Measurements from ENCODE around the gene WNT6.

WNT6 gene

GRCh38 chr2:218884519-218884918, 24.9 kb downstream of the WNT6 start:
- no peaks in the 10 kb centered on the region for H3K79me2 ChIP-seq
- H3K9ac ChIP-seq = no peak overlapping the region
- no peaks in the 10 kb centered on the region for H3K9me3 ChIP-seq (ENCODE audit: control insufficient read depth, low read length)
- no peak overlapping the region for H2AFZ ChIP-seq
- no peak overlapping the region for H3K4me3 ChIP-seq (ENCODE audit: low read depth, low read length)
- H3K27me3 ChIP-seq (ENCODE audit: control insufficient read depth, insufficient read depth, low read length) = peaks cover 5% of the 10 kb centered on the region
- H3K27ac ChIP-seq = no peak overlapping the region
- H3K4me2 ChIP-seq (ENCODE audit: low read length) = no peak overlapping the region
- TF ChIP-seq CTCF (IDR thresholded peaks at IDR 0.05) = no peak
- H3K4me1 ChIP-seq = peaks cover 6% of the 10 kb centered on the region
- no peaks in the 10 kb centered on the region for H3K36me3 ChIP-seq (ENCODE audit: control insufficient read depth, insufficient read depth, low read length)

DNA sequence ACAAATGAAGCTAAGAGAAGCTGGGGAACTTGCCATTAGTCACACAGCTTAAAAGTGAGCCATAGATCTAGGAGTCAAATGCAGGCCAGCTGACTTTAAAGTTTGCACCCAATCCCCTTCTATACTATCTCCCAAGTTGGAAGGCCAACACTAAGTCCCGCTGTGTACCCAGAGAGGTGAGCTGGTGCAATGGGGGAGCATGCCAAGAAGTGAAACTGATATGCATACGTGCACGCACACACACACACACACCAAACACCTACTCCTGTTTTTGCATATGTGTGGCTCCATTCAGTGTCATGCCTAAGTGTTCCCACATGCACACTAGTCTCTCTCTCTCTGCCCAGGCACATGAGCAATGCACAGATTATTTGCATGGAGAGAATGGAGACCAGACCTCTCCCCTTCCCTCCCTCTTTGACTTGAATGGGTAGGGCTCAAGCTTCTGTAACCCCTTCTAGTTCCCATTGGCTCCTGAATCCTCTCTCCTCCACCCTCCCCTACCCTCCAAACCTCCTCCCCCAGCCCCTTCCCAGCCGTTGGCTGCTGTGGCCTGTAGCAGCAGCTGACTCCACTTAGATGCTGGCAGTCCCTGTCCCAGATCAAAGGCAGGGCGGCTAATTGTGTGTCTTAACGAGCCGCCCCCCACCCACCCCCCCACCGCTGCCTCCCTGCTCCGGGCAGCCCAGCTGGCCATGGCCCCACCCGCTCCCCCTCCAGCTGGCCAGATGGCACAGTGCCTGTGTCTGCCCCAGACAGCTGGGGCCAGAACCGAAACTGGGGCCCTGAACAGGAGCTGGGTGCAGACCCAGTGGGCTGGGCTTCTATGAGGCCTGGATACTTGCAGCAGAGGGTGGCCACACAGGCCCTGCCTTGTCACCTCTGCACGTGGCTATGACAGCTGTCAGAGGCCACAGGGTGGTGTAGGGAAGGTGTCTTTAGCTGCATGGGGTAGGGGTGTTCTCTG, 26.7 kb downstream of the WNT6 start:
- H3K9me3 ChIP-seq (ENCODE audit: control insufficient read depth, low read length) = no peaks in the 10 kb centered on the region
- no peaks in the 10 kb centered on the region for H3K79me2 ChIP-seq
- H3K4me3 ChIP-seq (ENCODE audit: low read depth, low read length) = no peak overlapping the region
- H3K27me3 ChIP-seq (ENCODE audit: control insufficient read depth, insufficient read depth, low read length) = no peaks in the 10 kb centered on the region
- no peak overlapping the region for H3K9ac ChIP-seq
- TF ChIP-seq CTCF (IDR thresholded peaks at IDR 0.05) = no peak
- H3K4me2 ChIP-seq (ENCODE audit: low read length) = no peak overlapping the region
- H2AFZ ChIP-seq = no peak overlapping the region
- no peak overlapping the region for H3K27ac ChIP-seq
- H3K36me3 ChIP-seq (ENCODE audit: control insufficient read depth, insufficient read depth, low read length) = no peaks in the 10 kb centered on the region
- no peaks in the 10 kb centered on the region for H3K4me1 ChIP-seq

GRCh38 chr2:218887079-218887478, 27.5 kb downstream of the WNT6 start:
- no peaks in the 10 kb centered on the region for H3K36me3 ChIP-seq (ENCODE audit: control insufficient read depth, insufficient read depth, low read length)
- no peaks in the 10 kb centered on the region for H3K9me3 ChIP-seq (ENCODE audit: control insufficient read depth, low read length)
- no peak overlapping the region for H3K4me3 ChIP-seq (ENCODE audit: low read depth, low read length)
- no peak for TF ChIP-seq CTCF (IDR thresholded peaks at IDR 0.05)
- H3K27ac ChIP-seq = no peak overlapping the region
- no peaks in the 10 kb centered on the region for H3K27me3 ChIP-seq (ENCODE audit: control insufficient read depth, insufficient read depth, low read length)
- no peaks in the 10 kb centered on the region for H3K79me2 ChIP-seq
- H2AFZ ChIP-seq = no peak overlapping the region
- H3K9ac ChIP-seq = no peak overlapping the region
- H3K4me2 ChIP-seq (ENCODE audit: low read length) = no peak overlapping the region
- H3K4me1 ChIP-seq = no peaks in the 10 kb centered on the region

DNA sequence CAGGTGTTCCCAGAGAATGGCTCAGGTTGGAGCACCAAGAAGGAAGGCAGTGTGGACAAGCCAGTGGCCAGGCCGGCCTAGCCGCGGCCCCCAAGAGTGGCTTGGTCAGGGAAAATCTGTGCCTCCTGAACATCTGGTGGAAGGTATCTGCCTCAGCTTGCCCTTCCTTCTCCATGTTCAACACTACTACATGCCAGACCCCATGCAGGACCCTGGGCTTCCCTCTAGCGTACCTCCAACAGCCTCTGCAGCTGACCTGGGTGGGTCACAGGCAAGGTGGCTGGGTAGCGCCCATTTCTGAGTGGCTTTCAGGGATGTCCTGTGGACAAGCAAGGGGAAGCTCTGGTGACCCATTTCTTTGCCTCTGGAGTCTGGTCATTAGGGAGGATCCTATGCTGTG, 28.7 kb downstream of the WNT6 start:
- Histone ChIP-seq H3K36me3 (ENCODE audit: control insufficient read depth, insufficient read depth, low read length) (no peaks in the 10 kb centered on the region), H2AFZ (no peak overlapping the region), H3K9ac (no peak overlapping the region), H3K4me3 (ENCODE audit: low read depth, low read length) (no peak overlapping the region), H3K4me1 (no peaks in the 10 kb centered on the region), H3K27ac (no peak overlapping the region), H3K27me3 (ENCODE audit: control insufficient read depth, insufficient read depth, low read length) (no peaks in the 10 kb centered on the region), H3K9me3 (ENCODE audit: control insufficient read depth, low read length) (no peaks in the 10 kb centered on the region), H3K79me2 (no peaks in the 10 kb centered on the region), H3K4me2 (ENCODE audit: low read length) (no peak overlapping the region)
- TF ChIP-seq CTCF (IDR thresholded peaks at IDR 0.05) = no peak

GRCh38 chr2:218889937-218890336, 30.3 kb downstream of the WNT6 start:
- no peak overlapping the region for H3K4me2 ChIP-seq (ENCODE audit: low read length)
- H3K36me3 ChIP-seq (ENCODE audit: control insufficient read depth, insufficient read depth, low read length) = no peaks in the 10 kb centered on the region
- H3K4me3 ChIP-seq (ENCODE audit: low read depth, low read length) = no peak overlapping the region
- H2AFZ ChIP-seq = no peak overlapping the region
- H3K4me1 ChIP-seq = no peaks in the 10 kb centered on the region
- H3K9ac ChIP-seq = no peak overlapping the region
- H3K27me3 ChIP-seq (ENCODE audit: control insufficient read depth, insufficient read depth, low read length) = no peaks in the 10 kb centered on the region
- no peak overlapping the region for H3K27ac ChIP-seq
- no peak for TF ChIP-seq CTCF (IDR thresholded peaks at IDR 0.05)
- no peaks in the 10 kb centered on the region for H3K9me3 ChIP-seq (ENCODE audit: control insufficient read depth, low read length)
- H3K79me2 ChIP-seq = no peaks in the 10 kb centered on the region

All from parathyroid adenoma (tissue), 2 donors.